ENCODE results near the gene COG4. TPM values are rescaled to one million over a fixed set of nuclear protein-coding genes. Genes with fewer than 3 reads are reported as not detected.

The COG4 gene
- total RNA-seq, 3 donors from 2014 or later (not counting 1 experiment from before 2014, with no cell fraction given): 29.5 to 44.4 (median 31.6) TPM

GRCh38 chr16:70480127-70481105, 42.9 kb downstream of the COG4 start:
- no peak for TF ChIP-seq CTCF (IDR thresholded peaks at IDR 0.05)
- Mint-ChIP-seq H3K9me3 (no peaks in the 10 kb centered on the region), H3K27ac (peak overlapping the region in 1 of 2 donors; percentile 13), H3K36me3 (no peaks in the 10 kb centered on the region), H3K4me3 (no peak overlapping the region), H3K4me1 (no peaks in the 10 kb centered on the region), H3K27me3 (ENCODE audit: low read depth in 2 of 2) (no peaks in the 10 kb centered on the region)
- Histone ChIP-seq H3K36me3 (ENCODE audit: control insufficient read depth, insufficient read depth, low read length) (peaks cover 47% of the 10 kb centered on the region), H3K4me3 (ENCODE audit: low read length) (no peak overlapping the region), H3K27ac (ENCODE audit: low read length) (no peak overlapping the region), H3K27me3 (ENCODE audit: control insufficient read depth, insufficient read depth, low read length) (no peaks in the 10 kb centered on the region), H3K9me3 (ENCODE audit: control insufficient read depth, insufficient read depth, low read length) (no peaks in the 10 kb centered on the region), H3K4me1 (ENCODE audit: control insufficient read depth, insufficient read depth, low read length) (peaks cover 5% of the 10 kb centered on the region)
- DNase-seq (no peak), ATAC-seq (no peak)
- 95% methylated on average over 17 of the region's 17 CpGs for WGBS (ENCODE audit: insufficient coverage)
- intact Hi-C loops (cut with micrococcal nuclease): no loop called here

GRCh38 chr16:70478912-70479341, 44.4 kb downstream of the COG4 start:
- Mint-ChIP-seq H3K4me3 (no peak overlapping the region), H3K27me3 (ENCODE audit: low read depth in 2 of 2) (no peaks in the 10 kb centered on the region), H3K27ac (peak overlapping the region; percentile 18 to 48), H3K36me3 (no peaks in the 10 kb centered on the region), H3K4me1 (no peaks in the 10 kb centered on the region), H3K9me3 (no peaks in the 10 kb centered on the region)
- Histone ChIP-seq H3K27ac (ENCODE audit: low read length) (no peak overlapping the region), H3K9me3 (ENCODE audit: control insufficient read depth, insufficient read depth, low read length) (no peaks in the 10 kb centered on the region), H3K4me1 (ENCODE audit: control insufficient read depth, insufficient read depth, low read length) (peaks cover 5% of the 10 kb centered on the region), H3K4me3 (ENCODE audit: low read length) (no peak overlapping the region), H3K27me3 (ENCODE audit: control insufficient read depth, insufficient read depth, low read length) (no peaks in the 10 kb centered on the region), H3K36me3 (ENCODE audit: control insufficient read depth, insufficient read depth, low read length) (peaks cover 48% of the 10 kb centered on the region)
- 84% methylated on average over 10 of the region's 10 CpGs for WGBS (ENCODE audit: insufficient coverage)
- intact Hi-C loops (cut with micrococcal nuclease): no loop called here
- no peak for TF ChIP-seq CTCF (IDR thresholded peaks at IDR 0.05)
- ATAC-seq: no peak
- no peak for DNase-seq

- no peaks in the 10 kb centered on the region for H3K9me3 Mint-ChIP-seq
These were observed 45.2 kb downstream of the COG4 start for GRCh38 chr16:70478169-70478568.

More at GRCh38 chr16:70478169-70478568, 45.2 kb downstream of the COG4 start:
- no peak overlapping the region for H3K27ac ChIP-seq (ENCODE audit: low read length)
- peak overlapping the region; percentile 29 to 48 for H3K27ac Mint-ChIP-seq
- H3K4me1 Mint-ChIP-seq: no peaks in the 10 kb centered on the region
- no peaks in the 10 kb centered on the region for H3K27me3 ChIP-seq (ENCODE audit: control insufficient read depth, insufficient read depth, low read length)
- ATAC-seq (no peak), DNase-seq (no peak)
- no peak for TF ChIP-seq CTCF (IDR thresholded peaks at IDR 0.05)
- H3K36me3 ChIP-seq (ENCODE audit: control insufficient read depth, insufficient read depth, low read length): peaks cover 50% of the 10 kb centered on the region
- H3K4me1 ChIP-seq (ENCODE audit: control insufficient read depth, insufficient read depth, low read length): peaks cover 5% of the 10 kb centered on the region
- no peaks in the 10 kb centered on the region for H3K36me3 Mint-ChIP-seq
- intact Hi-C loops (cut with micrococcal nuclease): no loop called here
- no peak overlapping the region for H3K4me3 ChIP-seq (ENCODE audit: low read length)
- H3K27me3 Mint-ChIP-seq (ENCODE audit: low read depth in 2 of 2): no peaks in the 10 kb centered on the region
- no peak overlapping the region for H3K4me3 Mint-ChIP-seq
- no peaks in the 10 kb centered on the region for H3K9me3 ChIP-seq (ENCODE audit: control insufficient read depth, insufficient read depth, low read length)
- 88% methylated on average over 8 of the region's 8 CpGs for WGBS (ENCODE audit: insufficient coverage)
